Occipital lobe (tissue), 2 donors: ENCODE measurements around the gene KCNK15. TPM values are rescaled to one million over a fixed set of nuclear protein-coding genes. Genes with fewer than 3 reads are reported as not detected.
"Not testable (repeated sequence)": the region's sequence is repeated elsewhere in the genome, so short reads cannot be mapped to it uniquely, and the experiment has no call there.

Experiments
- DNase-seq: peaks from one replicate; lab custom pipeline; 2025; lab: John Stamatoyannopoulos, UW
- total RNA-seq: library from RNA; depleted of rRNA; stranded (reverse); fragments of >200 nt; gene quantifications from one replicate; pipeline ENCODE4 v1.2.3, GENCODE V29; 2014

Gene KCNK15
- total RNA-seq, 1 donor from 2014 or later, result not detected

DNA sequence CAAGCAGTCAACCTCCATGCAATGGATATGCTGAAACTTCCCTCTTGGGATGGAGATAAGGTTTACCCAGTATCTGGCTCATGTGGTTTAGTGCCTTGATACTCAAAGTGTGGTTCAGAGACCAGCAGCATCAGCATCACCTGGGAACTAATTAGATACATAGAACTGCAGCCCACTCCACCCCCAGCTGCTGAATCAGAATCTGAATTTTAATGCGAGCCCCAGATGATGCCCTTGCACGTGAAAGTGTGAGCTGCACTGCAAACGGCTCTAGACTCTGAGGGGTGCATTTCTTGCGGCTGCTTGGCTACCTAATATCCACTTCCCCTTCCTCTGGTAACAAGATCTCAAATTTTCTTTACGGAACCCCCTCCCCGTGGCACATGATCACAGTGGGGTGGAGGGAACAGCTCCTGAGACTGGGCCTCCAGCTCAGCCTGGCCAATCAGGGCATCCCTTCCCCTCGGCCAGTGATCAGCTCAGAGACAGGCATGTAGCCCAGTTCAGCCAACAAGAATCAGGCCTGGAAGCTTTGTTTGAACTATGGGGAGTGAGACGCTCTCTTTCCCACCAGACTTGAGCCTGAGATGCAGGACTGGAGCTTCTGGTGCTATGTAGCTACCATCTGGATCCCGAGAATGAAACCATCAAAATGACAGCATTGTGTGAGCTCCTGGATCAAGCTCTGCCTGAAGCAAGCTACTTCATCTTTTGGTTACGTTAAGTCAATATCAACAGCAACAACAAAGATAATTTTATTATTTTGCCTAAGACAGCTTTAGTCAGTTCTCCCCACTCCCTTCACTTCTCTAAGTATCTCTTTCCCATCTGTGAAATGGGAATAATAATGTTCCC is 12.8 kb downstream of the KCNK15 start:
- DNase-seq, result no peak

DNA sequence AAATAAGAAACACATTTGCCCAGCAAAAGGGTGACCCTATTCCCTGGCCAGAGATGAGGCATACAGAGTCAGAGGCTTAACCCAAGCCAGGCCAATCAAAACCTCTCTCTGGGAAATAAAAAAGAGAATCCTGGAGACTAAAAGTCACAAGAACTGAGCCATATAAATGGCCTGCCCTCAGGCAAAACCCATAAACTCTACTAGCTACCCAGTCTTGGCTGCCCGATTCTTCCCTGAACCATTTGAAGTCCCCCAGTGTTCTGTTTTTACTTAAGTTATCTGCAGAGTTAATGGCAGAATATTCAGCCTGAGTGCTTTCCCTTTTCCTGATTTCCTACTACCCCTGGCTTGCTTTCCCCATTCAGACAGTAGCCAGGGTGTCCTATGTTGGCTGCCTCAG is 13.9 kb downstream of the KCNK15 start:
- no peak for DNase-seq

GRCh38 chr20:44761423-44761822 is 15.8 kb downstream of the KCNK15 start:
- DNase-seq, result no peak

DNA sequence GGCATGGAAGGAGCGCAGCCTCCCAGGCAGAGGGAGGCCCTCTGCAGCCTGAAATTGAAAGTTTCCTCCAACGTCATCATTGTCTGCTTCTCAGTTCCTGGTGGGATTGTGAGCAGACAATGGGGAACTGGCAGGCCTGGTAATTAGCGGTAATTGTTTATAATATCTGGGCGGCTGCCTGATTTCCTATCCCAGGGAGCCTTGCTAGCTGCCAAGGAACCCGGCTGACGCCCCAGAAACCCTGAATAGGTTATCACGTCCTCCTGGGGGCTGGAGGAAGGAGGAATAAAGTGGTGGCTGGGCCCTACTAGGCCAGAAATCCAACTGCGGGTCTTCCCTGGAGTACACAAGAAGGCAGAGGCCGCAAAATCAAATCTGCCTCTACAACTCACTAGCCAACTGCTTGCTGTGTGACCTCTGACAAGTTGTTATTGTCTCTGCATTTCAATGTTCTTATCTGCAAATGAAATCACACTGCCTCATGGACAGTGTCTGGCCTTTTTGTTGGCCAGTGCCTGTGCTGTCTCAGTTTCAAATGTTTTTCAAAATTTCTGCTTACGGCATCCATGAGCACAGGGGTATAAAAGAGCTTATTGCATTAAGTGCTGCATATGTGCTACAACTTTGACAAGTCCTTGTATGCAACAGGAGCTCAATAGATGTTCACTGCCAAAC is 16.9 kb downstream of the KCNK15 start:
- DNase-seq, result no peak

DNA sequence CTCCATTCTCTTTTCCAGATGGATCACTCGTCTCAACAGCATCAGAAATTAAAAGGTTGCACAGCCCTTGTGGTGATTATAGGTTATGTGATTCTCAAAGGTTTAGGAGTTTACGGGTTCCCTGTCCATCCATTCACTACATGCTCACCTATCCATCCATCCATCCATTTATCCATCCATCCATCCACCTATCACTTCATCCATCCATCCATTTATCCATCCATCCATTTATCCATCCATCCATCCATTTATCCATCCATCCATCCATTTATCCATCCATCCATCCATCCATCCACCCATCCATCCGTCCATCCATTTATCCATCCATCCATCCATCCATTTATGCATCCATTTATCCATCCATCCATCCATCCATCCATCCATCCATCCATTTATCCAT is 18.1 kb downstream of the KCNK15 start:
- DNase-seq, result not testable (repeated sequence)

DNA sequence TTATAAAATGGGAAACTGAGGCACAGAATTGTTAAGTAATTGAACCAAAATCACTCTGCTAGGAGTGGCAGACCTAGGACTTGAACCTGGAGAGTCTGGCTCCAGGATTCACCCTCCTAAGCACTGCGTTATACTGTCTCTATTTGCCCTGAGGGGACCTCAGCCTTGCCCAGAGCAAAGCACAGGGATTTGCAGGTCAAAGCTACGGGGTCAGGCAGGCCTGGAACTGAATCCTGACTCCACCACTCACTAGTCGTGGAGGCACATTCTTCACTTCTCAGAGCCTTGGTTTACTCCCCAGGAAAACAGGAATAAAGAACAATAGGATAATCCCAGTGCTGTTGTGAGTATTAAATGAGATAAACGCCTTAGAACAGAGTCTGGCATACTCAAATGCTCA is 19.4 kb downstream of the KCNK15 start:
- no peak for DNase-seq

DNA sequence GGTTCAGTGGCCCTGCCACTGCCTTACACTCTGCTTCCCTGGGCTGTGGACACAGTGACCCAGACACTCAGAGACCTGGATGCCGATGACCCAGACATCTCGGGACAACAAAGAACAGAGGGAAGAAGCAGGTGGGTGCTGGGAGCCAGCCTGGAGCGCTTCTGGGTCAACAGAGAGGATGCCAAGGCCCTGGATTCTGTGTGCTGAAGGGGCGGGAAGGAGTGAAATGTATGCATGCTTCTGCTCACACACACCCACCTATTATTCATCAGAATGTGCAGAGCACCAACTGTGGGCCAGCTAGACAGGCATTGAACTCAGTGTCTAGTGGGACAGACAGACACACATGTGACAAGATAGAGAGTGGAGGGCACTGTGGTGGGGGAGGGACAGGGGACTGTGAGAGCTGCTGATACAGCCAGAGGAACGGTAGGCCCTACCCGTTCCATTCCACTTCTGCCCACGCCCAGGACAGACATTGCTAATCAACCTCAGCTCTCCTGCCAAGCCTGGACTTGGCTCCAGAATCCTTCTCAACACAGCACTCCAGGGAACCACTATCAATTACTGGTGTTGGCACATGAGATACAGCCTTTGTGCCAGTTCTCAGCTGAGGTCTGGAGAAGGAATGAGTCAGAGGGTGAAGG is 20.2 kb downstream of the KCNK15 start:
- peak; percentile 39 for DNase-seq

DNA sequence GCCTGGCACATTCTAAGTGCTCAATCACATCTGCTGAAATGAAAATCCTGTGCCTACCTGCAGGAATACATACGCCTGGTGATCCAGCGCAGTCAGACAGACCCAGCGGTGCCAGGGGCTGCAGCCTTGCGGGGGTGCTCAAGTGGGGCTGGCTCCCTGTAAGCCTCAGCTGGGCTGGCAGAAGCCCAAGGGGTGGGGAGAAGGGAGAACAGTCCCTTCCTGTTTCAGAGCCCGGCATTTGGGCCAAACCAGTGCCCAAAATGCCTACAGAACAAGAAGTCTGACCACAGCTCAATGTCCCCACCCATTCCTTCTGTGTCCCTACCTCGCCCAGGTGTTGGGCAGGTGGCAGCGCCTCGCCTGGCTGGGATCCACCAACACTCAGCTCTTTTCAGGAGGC is 22.6 kb downstream of the KCNK15 start:
- DNase-seq, result no peak

- no peak for DNase-seq
Measured at GRCh38 chr20:44768854-44769480, 23.3 kb downstream of the KCNK15 start.

- peak; percentile 35 for DNase-seq
Measured at GRCh38 chr20:44769481-44769863, 23.8 kb downstream of the KCNK15 start.

- DNase-seq, result no peak
Measured at GRCh38 chr20:44770484-44771171, 25.0 kb downstream of the KCNK15 start.

DNA sequence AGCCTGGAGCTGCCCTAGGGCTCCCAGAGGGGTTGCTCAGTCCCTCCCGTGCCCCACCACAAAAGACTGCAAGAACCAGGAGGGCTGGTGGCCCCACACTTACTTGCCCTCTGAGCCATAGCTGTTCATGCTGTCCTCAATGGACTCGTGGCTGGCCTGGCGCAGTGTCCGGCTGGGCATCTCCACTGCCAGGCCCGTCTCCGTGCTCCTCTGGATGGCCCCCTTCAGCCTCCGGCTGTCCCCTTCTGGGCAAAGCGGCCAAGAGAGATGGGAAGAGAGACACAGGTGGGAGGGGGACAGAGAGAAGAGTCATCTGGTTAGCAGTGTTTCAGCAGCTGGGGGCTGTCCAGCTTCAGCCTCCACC is 25.5 kb downstream of the KCNK15 start:
- DNase-seq, result no peak

- no peak for DNase-seq
Measured at GRCh38 chr20:44772636-44773035, 27.0 kb downstream of the KCNK15 start.

DNA sequence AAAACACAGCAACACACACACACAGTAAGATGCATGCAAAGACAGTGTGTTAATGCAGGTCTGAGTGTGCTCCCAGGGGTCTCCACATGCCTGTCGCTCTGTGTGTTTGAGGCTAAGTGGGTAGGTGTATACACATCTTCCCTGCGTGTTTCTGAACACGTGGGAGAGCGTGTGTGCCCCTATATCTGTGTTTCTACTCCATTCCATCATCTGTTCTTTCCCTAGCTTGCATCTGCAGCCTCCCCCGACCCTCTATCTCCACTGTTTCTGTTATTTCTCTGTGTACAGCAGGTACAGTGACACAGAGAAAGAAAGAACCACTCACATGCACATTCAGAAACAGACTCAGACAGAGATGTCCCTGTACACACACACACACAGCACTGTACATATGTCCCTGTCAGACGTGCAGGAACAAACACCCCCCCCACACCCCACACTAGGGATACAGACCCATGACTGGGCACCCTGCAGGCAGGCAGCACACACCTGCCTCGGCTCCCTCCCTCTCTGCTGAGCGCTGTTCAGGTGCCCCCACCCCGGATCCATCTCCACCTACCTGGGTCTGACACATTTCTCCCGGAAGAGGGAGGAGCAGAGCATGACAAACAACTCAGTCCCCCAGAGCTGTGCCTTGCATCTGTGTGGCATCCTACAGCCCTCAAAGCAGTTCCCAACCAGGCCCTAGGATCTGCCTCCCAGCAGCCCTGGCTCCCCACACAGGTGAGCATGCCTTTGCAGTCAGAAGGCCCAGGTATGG is 27.6 kb downstream of the KCNK15 start:
- no peak for DNase-seq

DNA sequence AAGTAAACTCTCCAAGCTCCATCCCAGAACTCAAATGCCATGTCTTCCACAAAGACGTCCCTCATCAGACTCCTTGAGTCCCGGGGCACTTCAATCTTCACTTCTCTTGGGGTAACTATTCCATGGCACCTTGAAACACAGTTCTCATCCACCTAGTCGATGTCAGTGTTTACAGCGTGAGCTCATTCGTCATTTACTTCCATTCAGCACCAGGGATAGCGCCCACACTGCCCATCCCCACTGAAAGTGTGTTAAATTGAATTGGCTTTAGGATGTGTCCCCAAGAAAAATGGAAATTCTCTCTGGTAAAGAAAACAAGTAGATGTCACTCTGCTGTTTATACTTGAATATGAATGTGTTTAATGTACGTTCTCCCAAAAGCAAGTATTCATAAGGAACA is 31.3 kb downstream of the KCNK15 start:
- DNase-seq, result no peak

GRCh38 chr20:44780226-44780625 is 34.6 kb downstream of the KCNK15 start:
- DNase-seq, result no peak

DNA sequence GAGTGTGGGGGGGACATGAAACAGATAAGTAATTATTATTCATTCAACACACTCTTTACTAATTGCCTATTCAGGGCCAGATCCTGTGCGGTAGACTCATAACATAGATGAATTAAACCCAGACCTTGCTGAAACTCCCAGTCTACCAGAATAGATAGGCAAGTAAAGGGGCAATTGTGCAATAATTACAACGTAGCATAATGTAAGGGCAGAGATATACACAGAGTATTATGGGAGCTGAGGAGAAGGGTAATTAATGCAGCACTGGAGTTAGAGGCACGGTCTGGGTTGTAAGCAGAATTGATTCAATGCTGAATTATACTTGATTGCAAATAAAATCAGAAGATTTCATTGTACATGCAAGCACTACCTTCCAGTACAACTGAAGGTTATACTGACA is 35.5 kb downstream of the KCNK15 start:
- no peak for DNase-seq

- no peak for DNase-seq
Measured at GRCh38 chr20:44781791-44782190, 36.1 kb downstream of the KCNK15 start.

- DNase-seq, result no peak
Measured at GRCh38 chr20:44784688-44785087, 39.0 kb downstream of the KCNK15 start.

- DNase-seq, result no peak
Measured at GRCh38 chr20:44785768-44786167, 40.1 kb downstream of the KCNK15 start.

- no peak for DNase-seq
Measured at GRCh38 chr20:44787299-44787698, 41.6 kb downstream of the KCNK15 start.
